Tibial nerve (tissue), 4 donors: ENCODE measurements around the gene ANP32E.

Experiments used
- EP300 ChIP-seq, 2 donors: sonication (generic); formaldehyde crosslinking; IDR thresholded peaks; one replicate each; pipeline ENCODE4 v1.6.1; 2017; ENCODE audit warnings: antibody characterized with exemption in 2 of 2, mild to moderate bottlenecking in 1 of 2
- TF ChIP-seq, protein P1 (sequence below), 5 experiments: fragments of 200-600 bp in 3 of 5; fragments of 450-650 bp in 2 of 5; sonication (generic) in 3 of 5; IDR thresholded peaks; one replicate each; pipeline ENCODE4 v1.5.1; 2016 to 2019; ENCODE audit warnings: antibody characterized with exemption in 5 of 5, mild to moderate bottlenecking in 3 of 5, moderate library complexity in 2 of 5

GRCh38 chr1:150273311-150273710 lies 37.4 kb upstream of the ANP32E start:
- TF ChIP-seq, protein P1, sequence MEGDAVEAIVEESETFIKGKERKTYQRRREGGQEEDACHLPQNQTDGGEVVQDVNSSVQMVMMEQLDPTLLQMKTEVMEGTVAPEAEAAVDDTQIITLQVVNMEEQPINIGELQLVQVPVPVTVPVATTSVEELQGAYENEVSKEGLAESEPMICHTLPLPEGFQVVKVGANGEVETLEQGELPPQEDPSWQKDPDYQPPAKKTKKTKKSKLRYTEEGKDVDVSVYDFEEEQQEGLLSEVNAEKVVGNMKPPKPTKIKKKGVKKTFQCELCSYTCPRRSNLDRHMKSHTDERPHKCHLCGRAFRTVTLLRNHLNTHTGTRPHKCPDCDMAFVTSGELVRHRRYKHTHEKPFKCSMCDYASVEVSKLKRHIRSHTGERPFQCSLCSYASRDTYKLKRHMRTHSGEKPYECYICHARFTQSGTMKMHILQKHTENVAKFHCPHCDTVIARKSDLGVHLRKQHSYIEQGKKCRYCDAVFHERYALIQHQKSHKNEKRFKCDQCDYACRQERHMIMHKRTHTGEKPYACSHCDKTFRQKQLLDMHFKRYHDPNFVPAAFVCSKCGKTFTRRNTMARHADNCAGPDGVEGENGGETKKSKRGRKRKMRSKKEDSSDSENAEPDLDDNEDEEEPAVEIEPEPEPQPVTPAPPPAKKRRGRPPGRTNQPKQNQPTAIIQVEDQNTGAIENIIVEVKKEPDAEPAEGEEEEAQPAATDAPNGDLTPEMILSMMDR (IDR thresholded peaks at IDR 0.05): no peak
- TF ChIP-seq EP300 (IDR thresholded peaks at IDR 0.05): no peak
